ENCODE results near the gene NR2F1. TPM values are rescaled to one million over a fixed set of nuclear protein-coding genes. Genes with fewer than 3 reads are reported as not detected.

Gene NR2F1
- total RNA-seq, 1 donor from 2014 or later: 1.3 TPM

DNA sequence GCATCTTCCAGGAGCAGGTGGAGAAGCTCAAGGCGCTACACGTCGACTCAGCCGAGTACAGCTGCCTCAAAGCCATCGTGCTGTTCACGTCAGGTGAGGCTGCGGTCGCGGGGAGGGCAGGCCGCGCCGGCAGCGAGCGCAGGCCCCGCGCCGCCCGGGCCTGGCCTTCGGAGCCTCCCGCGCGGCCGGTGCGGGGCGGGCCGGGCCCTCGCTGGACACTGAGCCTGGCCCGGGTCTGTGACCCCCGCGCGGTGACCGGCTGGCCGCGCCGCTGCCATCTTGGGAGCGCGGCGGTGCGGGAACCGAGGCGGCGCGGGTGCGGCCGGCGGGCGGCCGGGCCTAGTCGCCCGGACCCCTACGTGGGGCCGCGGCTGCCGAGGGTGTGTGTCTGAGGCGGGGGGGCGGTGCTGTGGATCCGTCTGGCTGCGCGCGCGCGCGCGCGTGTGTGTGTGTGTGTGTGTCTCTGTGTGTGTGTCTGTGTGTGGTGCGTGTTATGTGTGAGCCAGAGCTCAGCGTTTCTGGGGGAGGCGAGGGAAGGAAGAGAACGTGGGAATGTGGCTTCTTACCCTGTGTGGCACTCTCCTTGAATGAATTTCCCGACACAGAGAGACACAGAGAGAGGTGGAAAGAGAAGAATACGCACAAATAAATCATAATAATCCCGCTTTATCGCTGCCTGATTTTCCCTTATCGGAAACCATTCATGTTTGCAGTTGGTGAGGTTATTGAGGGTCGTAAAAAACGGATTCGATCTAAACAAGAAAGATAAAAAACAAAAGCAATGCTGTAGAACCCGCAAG, 5.5 kb downstream of the NR2F1 start:
- intact Hi-C loops (cut with DNase I): no loop called here
- DNase-seq (ENCODE audit: missing footprints): no peak
- ATAC-seq: no peak

DNA sequence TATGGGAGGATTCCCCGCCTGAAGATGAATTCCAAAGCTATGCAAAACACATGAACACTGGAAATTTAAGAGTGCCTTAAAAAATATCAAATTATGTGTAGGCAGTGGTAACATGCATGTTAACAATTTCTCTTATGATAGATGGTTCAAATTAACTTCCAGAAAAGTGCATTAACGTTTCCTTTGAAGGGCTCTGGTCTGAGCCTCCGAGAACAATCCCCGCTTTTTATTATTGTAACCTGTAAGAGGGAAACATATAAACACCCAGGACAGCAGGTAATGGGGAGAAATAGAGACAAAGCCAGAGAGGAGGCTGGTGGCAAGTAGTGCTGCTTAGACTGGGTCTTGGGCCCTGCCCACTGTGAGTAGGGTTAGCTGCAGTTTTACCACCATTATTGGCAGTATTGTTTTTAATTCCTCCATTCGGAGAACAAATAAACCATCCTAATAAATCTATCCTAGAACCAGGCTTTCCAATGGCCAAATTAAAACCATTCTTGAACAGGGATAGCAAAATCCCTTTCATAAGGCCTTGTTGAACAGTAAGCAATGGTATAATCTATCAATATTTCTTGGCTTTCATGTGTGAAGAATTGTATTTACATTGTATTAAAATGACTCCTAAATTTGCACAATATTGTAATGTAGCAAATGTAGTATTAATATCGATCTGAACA, 6.3 kb downstream of the NR2F1 start:
- DNase-seq (ENCODE audit: missing footprints) (no peak), ATAC-seq (no peak)
- intact Hi-C loops (cut with DNase I): no loop called here

- no peak for DNase-seq (ENCODE audit: missing footprints)
- no peak for ATAC-seq
- intact Hi-C loops (cut with DNase I): loop anchor here (10.0 kb wide), 1 partner anchor 495 kb away; no protein-coding TSS in a partner anchor
These were observed 6.8 kb downstream of the NR2F1 start for GRCh38 chr5:93589829-93590215.

DNA sequence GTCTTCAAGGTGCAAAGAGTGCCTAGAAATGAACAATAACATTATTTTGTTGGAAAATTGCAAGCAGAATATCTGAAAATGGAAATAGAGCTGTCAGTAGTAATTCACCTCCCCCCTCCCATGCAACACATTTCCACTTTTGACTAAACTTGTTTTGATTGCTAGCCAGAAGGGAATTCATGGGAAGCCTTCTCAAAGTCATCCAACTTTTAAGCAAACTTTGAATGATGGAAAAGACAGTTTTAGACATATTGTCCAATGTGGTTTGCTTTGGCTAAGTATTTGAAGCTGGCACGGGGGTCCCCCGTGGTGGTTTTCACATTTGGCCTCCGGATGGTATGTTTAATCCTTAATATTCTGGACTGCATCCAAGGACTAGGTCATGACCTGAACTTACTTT, 7.5 kb downstream of the NR2F1 start:
- intact Hi-C loops (cut with DNase I): loop anchor here (10.0 kb wide), 1 partner anchor 496 kb away; no protein-coding TSS in a partner anchor
- ATAC-seq: no peak

GRCh38 chr5:93591323-93591945, 8.4 kb downstream of the NR2F1 start:
- ATAC-seq: no peak

More for the DNA sequence above, 7.5 kb downstream of the NR2F1 start:
- no peak for DNase-seq (ENCODE audit: missing footprints)

GRCh38 chr5:93592883-93593282, 9.9 kb downstream of the NR2F1 start:
- ATAC-seq: no peak
- intact Hi-C loops (cut with DNase I): loop anchor here (10.0 kb wide), 1 partner anchor 498 kb away; no protein-coding TSS in a partner anchor
- no peak for DNase-seq (ENCODE audit: missing footprints)

More at GRCh38 chr5:93591323-93591945, 8.4 kb downstream of the NR2F1 start:
- peak; percentile 64 for DNase-seq (ENCODE audit: missing footprints)
- intact Hi-C loops (cut with DNase I): loop anchor here (10.0 kb wide), 1 partner anchor 497 kb away; no protein-coding TSS in a partner anchor

DNA sequence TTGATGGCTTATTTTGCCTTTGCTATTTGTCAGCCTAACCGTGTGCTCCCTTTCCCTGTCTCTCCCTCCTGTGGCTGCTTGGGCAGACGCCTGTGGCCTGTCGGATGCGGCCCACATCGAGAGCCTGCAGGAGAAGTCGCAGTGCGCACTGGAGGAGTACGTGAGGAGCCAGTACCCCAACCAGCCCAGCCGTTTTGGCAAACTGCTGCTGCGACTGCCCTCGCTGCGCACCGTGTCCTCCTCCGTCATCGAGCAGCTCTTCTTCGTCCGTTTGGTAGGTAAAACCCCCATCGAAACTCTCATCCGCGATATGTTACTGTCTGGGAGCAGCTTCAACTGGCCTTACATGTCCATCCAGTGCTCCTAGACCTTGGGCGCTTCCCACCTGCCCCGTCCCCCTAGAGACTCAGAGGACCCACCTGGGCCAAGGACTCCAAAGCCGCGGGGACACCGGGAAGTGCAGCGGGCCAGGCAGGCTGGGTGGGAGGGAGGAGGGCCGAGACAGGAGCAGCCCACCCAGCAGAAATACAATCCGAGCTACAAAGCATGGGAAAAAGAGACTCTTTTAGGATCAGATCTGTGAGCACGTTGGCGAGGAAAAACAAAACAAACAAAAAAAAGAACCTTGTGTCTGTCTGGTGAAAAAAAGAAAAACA, 10.6 kb downstream of the NR2F1 start:
- DNase-seq (ENCODE audit: missing footprints): peak; percentile 46
- ATAC-seq: no peak
- intact Hi-C loops (cut with DNase I): loop anchor here (10.0 kb wide), 1 partner anchor 499 kb away; no protein-coding TSS in a partner anchor

GRCh38 chr5:93594591-93595419, 11.8 kb downstream of the NR2F1 start:
- ATAC-seq (no peak), DNase-seq (ENCODE audit: missing footprints) (peak; percentile 49)
- intact Hi-C loops (cut with DNase I): loop anchor here (10.0 kb wide), 1 partner anchor 500 kb away; no protein-coding TSS in a partner anchor

GRCh38 chr5:93595420-93596147, 12.6 kb downstream of the NR2F1 start:
- no peak for ATAC-seq
- intact Hi-C loops (cut with DNase I): loop anchor here (10.0 kb wide), 1 partner anchor 501 kb away; no protein-coding TSS in a partner anchor
- DNase-seq (ENCODE audit: missing footprints): no peak

DNA sequence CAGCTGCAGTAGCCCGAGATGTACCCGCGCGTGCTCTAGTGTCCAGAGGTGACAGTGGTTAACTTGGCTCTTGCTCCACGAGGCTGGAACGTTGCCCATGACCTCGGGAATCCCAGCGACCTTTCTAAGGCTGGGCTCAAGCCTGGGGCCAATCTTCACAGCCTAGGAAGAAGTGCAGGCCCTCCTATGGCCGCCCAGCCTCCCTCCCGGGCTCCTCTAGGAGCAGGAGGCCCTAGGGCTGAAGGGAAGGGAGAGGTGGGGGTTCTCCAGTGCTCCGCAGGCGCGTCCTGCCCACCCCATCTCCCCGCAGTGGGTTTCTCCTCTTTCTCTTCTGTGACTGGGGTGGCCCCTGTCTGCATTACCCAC, 13.3 kb downstream of the NR2F1 start:
- intact Hi-C loops (cut with DNase I): loop anchor here (10.0 kb wide), 1 partner anchor 501 kb away; no protein-coding TSS in a partner anchor
- ATAC-seq (peak; percentile 9), DNase-seq (ENCODE audit: missing footprints) (peak; percentile 53)

DNA sequence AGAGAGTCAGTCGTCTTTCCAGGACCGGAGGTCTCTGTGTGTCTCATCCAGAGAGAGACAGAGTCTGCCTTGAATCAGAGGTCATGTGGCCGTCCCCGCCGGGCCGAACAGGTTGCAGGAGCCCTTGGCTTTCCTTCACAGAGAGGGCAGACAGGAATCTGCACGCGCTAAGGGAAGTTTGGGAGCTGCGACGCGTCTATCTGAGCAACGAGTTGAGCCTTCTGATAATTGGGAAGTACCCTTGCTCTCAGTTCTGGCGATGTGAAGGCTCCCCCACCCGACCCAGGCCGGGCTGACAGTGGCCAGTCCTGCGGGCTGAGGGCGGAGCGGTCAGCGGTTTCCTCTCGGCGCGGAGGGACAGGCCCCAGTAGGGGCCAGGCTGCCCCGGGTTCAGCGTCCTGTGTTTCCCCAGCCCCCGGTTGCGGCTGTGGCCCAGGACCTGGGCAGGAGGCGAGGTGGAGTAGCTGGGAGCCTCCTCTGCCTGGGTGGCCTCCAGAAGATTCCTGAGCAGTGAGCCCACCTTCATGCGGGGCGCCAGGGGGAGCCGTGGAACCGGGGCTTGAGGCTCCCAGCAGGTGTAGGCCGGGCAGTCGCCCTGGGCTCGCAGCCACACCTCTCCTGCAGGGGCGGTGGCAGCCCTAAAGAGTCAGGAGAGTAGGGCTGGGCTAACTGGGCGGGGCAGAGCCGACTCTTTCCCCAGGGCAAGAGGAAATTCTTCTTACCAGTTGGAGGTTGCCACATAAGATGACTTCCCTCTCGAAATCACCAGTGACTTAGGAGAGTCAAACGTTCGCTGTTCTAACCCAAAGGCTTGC, 13.9 kb downstream of the NR2F1 start:
- DNase-seq (ENCODE audit: missing footprints): peak; percentile 67
- peak; percentile 27 for ATAC-seq
- intact Hi-C loops (cut with DNase I): loop anchor here (10.0 kb wide), 1 partner anchor 502 kb away; no protein-coding TSS in a partner anchor

DNA sequence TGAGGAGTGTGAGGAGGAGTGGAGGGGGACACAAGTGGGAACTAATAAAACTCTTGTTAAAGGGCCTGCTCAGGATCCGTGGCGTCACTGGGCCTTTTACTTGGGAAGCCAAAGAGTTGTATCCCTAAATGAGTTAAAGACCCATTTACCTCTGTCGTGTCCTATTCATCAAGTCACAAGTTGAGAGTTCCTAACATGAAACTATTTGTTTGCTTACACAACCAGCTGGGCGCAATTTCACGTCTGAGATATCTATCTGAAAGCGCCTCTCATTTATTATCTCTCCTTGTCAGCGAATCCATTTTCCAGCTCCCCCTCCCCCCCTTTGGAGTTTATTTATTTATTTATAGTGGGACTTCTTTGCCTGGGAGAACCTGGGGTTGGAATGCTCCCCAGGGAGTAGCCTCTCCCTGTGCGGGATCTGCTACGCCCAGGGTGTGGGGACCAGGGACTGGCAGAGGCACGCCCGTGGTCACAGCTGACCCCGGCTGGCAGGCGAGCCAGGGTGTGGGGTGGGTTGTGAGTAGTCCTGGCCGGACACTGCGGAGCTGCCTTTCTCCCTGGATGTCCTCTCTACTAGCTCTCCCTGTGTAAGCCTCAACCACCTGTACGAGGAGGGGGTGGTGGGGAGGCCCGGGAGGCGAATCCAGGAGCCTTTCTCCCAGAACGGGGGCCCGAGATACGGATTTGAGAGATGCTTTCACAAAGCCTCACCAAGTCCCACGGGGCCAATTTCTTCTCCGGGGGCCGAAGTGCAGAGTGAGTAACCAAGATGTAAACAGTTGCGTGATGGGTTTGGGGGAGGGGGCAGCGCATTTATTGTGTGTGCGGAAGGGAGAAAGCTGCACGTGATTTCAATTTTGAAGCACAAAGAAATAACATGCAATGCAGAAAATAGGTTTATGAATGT, 15.3 kb downstream of the NR2F1 start:
- intact Hi-C loops (cut with DNase I): loop anchor here (10.0 kb wide), 1 partner anchor 504 kb away; no protein-coding TSS in a partner anchor
- no peak for ATAC-seq

GRCh38 chr5:93599001-93599379, 16.0 kb downstream of the NR2F1 start:
- ATAC-seq (no peak), DNase-seq (ENCODE audit: missing footprints) (no peak)
- intact Hi-C loops (cut with DNase I): loop anchor here (10.0 kb wide), 1 partner anchor 504 kb away; no protein-coding TSS in a partner anchor

More for the DNA sequence above, 15.3 kb downstream of the NR2F1 start:
- DNase-seq (ENCODE audit: missing footprints): peak; percentile 34

DNA sequence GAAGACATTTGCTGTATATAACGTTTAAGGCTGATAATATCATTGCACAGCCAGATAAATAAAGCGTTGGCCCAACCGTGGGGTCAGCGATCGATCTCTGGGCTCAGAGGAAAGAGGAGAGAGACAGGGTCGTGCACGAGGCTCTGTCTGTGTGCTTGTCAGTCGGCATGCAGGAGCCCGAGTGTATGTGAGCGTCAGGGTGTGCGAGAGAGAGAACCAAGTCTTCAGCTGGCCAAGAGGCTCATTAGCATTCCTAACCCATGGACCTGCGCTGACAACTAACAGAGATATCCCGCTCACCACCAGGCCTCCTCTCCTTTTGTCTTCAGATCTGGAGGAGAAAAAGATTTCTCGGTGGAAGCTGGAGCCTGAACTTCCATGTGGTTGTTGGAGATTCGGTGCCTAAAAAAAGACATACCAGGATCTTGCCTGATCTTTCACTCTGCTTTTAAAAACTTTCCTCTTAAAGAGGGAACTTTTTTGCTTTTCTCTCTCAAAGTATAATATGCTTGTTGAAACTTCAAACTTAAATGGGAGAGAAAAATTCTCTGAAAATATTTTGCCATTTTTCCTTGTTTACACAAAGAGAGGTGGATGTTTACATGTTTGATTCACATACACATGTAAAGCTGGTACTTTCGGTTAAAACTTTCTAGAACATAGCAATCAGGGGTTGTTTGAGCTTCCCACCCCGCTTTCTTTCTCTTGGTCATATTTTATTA, 16.5 kb downstream of the NR2F1 start:
- DNase-seq (ENCODE audit: missing footprints): peak; percentile 33
- no peak for ATAC-seq
- intact Hi-C loops (cut with DNase I): loop anchor here (10.0 kb wide), 1 partner anchor 505 kb away; no protein-coding TSS in a partner anchor

Measured in Right ventricle myocardium inferior (tissue), 1 donor.